HG02981 (cell line): ENCODE data around the gene SMC1B.
"Not testable (repeated sequence)": the region's sequence is repeated elsewhere in the genome, so short reads cannot be mapped to it uniquely, and the experiment has no call there.

ENCODE experiments used
- ATAC-seq: cut with Tn5 transposase; IDR thresholded peaks from one replicate; pipeline ENCODE4 v1.9.1; 2021; ENCODE audit warnings: mild to moderate bottlenecking, moderate library complexity; ENCODE audit not compliant: unreplicated experiment

Gene SMC1B, protein sequence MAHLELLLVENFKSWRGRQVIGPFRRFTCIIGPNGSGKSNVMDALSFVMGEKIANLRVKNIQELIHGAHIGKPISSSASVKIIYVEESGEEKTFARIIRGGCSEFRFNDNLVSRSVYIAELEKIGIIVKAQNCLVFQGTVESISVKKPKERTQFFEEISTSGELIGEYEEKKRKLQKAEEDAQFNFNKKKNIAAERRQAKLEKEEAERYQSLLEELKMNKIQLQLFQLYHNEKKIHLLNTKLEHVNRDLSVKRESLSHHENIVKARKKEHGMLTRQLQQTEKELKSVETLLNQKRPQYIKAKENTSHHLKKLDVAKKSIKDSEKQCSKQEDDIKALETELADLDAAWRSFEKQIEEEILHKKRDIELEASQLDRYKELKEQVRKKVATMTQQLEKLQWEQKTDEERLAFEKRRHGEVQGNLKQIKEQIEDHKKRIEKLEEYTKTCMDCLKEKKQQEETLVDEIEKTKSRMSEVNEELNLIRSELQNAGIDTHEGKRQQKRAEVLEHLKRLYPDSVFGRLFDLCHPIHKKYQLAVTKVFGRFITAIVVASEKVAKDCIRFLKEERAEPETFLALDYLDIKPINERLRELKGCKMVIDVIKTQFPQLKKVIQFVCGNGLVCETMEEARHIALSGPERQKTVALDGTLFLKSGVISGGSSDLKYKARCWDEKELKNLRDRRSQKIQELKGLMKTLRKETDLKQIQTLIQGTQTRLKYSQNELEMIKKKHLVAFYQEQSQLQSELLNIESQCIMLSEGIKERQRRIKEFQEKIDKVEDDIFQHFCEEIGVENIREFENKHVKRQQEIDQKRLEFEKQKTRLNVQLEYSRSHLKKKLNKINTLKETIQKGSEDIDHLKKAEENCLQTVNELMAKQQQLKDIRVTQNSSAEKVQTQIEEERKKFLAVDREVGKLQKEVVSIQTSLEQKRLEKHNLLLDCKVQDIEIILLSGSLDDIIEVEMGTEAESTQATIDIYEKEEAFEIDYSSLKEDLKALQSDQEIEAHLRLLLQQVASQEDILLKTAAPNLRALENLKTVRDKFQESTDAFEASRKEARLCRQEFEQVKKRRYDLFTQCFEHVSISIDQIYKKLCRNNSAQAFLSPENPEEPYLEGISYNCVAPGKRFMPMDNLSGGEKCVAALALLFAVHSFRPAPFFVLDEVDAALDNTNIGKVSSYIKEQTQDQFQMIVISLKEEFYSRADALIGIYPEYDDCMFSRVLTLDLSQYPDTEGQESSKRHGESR

DNA sequence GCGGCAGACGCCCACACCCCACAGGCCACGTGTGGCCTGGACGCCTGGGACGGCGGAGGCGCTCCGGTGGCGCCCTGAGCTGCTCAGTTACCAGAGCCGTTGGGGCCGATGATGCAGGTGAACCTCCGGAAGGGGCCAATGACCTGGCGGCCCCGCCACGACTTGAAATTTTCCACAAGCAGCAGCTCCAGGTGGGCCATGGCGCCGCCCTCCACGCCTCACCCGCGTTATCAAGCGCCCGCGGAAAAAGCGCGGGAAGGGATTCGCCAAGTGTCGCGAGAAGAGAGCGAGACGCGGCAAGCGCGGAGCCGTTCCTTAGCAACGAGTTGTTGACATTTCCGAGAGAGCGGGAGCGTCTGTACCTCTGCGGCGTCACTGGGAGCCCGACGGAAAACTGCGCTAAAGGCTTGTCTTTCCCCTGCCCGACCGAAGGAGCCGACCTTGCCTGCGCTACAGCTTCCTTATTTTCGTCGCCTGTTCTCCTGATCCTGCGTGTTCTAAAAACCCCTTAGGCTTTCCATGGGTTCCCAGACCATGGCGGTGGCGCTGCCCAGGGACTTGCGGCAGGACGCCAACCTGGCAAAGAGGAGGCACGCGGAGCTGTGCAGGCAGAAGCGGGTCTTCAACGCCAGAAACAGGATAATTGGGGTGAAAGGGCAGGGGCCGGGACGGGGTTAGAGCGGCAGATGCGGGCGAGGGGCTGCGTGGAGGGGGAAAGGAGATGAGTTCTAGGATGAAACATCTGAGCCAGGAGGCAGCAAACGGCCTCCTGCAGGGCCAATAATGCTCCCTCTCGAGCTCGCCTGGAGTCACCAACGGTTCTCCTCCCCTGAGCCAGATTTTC lies at the start of gene SMC1B, which contains the start of gene RIBC2:
TSS of gene SMC1B (minus strand) at position 232 of the 844 bp plus-strand sequence. CDS start at position 200, 32 bp downstream.
TSS of gene RIBC2 (plus strand) at position 326 of the 844 bp plus-strand sequence. CDS start at position 520, 194 bp downstream.
- no peak for ATAC-seq

DNA sequence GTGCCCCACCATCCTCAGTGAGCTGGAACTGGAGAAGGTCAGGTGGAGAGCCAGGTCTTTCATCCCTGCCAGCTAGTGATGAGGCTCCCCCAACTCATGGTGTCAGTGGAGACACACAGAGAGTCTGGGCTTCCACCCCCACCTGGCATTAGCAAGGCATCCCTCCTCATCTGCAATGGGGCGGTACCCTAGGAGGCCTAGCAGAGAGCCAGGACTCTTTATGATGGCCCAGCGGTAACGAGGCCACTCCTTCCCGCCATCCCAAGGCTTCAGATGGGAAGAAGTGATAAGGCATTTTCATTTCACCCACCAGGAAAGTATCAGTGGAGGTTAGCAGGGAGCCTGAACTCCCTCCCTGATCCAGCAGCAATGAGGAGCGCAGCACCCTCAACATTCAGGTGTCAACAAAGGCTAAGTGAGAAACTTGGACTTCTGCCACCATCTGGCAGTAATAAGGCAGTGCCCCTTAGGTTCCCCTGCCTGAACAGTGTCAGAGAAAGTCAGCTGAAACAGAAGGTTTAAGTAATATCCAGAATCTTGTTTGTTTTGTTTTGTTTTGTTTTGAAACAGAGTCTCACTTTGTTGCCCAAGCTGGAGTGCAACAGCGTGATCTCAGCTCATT lies 48.7 kb upstream of the SMC1B start:
- no peak for ATAC-seq

GRCh38 chr22:45460288-45461109 lies 47.1 kb upstream of the SMC1B start:
- ATAC-seq, result no peak

DNA sequence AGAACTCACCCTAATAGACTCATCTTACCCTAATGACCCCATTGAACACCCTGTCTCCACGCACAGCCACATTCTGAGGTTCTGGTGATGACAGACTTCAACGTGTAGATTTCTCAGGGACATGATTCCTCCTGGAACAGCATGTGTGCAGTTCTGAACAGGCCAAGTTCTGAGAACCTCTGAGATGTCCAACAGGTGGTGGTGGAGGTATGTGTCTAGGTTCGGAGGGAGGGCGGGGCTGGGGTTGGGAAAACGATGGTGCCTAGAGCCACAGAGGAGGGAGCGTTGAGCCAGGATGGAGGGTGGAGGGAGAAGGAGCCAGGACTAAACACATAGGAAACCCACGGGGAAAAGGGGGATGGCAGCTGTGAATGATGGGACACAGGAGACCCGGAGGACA lies 45.8 kb upstream of the SMC1B start:
- no peak for ATAC-seq

GRCh38 chr22:45458532-45458931 lies 45.1 kb upstream of the SMC1B start:
- ATAC-seq, result no peak

- ATAC-seq, result no peak
These were observed 43.4 kb upstream of the SMC1B start for GRCh38 chr22:45456811-45457210.

- ATAC-seq, result no peak
These were observed 42.2 kb upstream of the SMC1B start for GRCh38 chr22:45455621-45456020.

GRCh38 chr22:45455212-45455611 lies 41.8 kb upstream of the SMC1B start:
- ATAC-seq, result no peak

DNA sequence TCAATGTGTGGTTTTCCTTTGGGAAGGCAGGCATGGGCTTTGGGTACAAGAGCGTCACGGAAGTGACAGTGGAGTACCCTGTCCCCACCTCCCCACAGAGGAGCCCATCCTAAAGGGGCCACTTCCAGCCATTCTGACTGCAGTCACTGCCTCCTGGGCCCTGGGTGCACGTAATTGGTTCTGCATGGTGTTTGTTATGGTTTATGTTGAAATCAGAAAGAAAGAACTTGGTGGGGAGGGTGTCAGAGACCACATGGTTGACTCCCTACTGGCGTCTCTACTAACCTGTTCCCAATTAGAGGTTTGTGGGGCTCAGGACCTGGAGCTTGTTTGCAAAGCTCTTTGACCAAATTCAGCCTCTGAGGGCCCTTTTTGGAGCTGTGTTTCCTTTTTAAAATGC lies 40.9 kb upstream of the SMC1B start:
- no peak for ATAC-seq

- ATAC-seq, result no peak
These were observed 40.4 kb upstream of the SMC1B start for GRCh38 chr22:45453764-45454163.

DNA sequence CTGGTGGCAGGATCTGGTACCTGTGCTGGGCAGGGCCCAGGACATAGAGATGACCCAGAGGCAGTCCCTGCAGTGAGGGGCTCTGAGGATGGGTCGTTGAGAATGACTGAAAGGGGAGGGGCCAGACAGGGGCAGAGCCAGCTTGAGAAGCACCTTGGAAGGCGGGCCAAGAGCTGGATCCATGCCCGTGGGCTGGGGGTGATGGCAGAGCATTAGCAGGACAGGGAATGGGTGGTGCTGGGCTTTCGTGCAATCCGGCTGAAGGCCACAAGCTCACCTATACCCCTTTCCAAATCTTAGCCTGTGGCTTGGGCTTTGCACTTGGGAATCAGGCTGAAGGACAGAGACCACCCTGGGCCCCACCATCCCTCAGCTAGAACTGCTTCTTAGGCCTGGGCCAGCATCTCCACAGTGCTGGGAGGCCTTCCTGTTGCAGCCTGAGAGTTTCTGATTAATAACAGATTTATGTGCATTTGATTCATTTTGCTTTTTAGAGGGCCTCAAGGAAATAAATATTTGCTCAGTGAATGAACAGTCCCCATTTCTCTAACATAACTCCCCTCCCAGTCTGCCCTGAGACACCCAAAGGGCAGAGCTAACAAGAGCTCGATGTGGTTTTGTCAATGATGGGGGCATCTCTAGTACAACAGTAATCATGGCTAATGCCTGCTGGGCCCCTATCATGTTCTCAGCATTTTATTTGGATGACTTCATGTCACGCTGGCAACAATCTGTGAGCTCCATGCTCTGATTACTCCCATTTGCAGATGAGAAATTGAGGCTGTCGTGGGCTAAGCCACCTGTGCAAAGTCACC lies 39.4 kb upstream of the SMC1B start:
- no peak for ATAC-seq

GRCh38 chr22:45451972-45452371 lies 38.6 kb upstream of the SMC1B start:
- no peak for ATAC-seq

DNA sequence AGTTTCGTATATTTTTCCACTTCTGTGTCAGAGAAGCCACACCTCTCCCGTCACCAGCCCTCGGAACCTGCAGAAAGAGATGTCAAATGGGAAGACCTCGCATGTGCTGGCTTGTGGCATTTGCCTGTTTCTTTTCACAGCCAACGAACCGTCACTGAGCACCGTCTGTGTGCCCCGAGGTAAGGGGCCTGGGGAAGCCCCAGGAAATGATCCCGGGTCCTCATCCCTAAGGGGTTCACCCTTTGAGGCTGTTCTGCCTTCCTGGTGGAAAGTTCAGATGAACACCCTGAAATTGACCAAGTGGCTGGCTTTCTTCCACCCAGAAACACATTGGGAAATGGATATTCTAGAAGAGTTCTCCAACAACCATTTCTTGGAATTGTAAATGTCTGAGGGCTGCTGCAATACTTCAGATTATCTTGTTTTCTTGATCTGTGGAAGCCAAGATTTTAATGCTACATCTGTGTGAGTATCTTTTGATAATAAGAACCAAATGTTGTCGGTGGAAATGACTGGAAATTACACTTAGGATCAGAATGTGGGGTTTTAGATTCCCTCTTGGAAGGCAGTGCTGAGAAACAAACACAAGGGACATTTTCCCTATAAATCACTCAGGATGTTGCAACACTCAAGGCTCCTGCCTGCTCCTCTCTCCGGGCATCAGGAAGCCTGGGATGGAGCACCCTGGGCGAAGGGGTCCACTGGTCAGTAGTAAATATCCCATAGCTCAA lies 37.7 kb upstream of the SMC1B start:
- ATAC-seq, result no peak

GRCh38 chr22:45450101-45450785 lies 36.8 kb upstream of the SMC1B start:
- ATAC-seq, result no peak

GRCh38 chr22:45449442-45449841 lies 36.0 kb upstream of the SMC1B start:
- ATAC-seq, result not testable (repeated sequence)

GRCh38 chr22:45448431-45448830 lies 35.0 kb upstream of the SMC1B start:
- ATAC-seq, result no peak

GRCh38 chr22:45447596-45447995 lies 34.2 kb upstream of the SMC1B start:
- ATAC-seq, result not testable (repeated sequence)
